ENCODE measurements around the gene PNPLA7.
A peak's percentile ranks its signal among the peaks of the same experiment; 100 is the strongest.
"Not testable (repeated sequence)": the region's sequence is repeated elsewhere in the genome, so short reads cannot be mapped to it uniquely, and the experiment has no call there.

PNPLA7 gene

GRCh38 chr9:137452761-137453642, 97.2 kb downstream of the PNPLA7 start:
- Histone ChIP-seq H3K9ac (ENCODE audit: low read length) (no peak overlapping the region), H3K4me2 (ENCODE audit: low read length, poor library complexity, severe bottlenecking) (no peak overlapping the region), H3K4me1 (ENCODE audit: control insufficient read depth, insufficient read depth, low read depth, low read length) (peaks cover 46% of the 10 kb centered on the region), H4K91ac (ENCODE audit: low read length) (no peak overlapping the region), H2BK120ac (ENCODE audit: low read depth, low read length) (no peak overlapping the region), H3K27me3 (ENCODE audit: control insufficient read depth in 1 of 2, insufficient read depth in 1 of 2, low read length in 2 of 2) (no peaks in the 10 kb centered on the region), H3K23ac (ENCODE audit: low read length in 2 of 2) (no peak overlapping the region), H2BK15ac (ENCODE audit: low read depth, poor library complexity, severe bottlenecking) (no peak overlapping the region), H2AFZ (ENCODE audit: low read depth, low read length) (no peak overlapping the region), H3K4ac (ENCODE audit: low read depth in 1 of 2, low read length in 2 of 2) (no peak overlapping the region), H3K36me3 (ENCODE audit: control insufficient read depth in 1 of 2, insufficient read depth in 2 of 2, low read depth in 1 of 2, low read length in 2 of 2) (peaks cover 31 to 79% of the 10 kb centered on the region in 2 experiments), H3K9me3 (ENCODE audit: control insufficient read depth, low read length) (no peaks in the 10 kb centered on the region), H3K14ac (ENCODE audit: low read length in 2 of 2) (no peak overlapping the region), H2BK12ac (ENCODE audit: low read length in 2 of 2) (no peak overlapping the region), H3K18ac (ENCODE audit: low read depth in 1 of 2, low read length in 2 of 2) (peak overlapping the region in 1 of 2 experiments; percentile 18), H3K79me1 (replicated peaks; ENCODE audit: low read length, poor library complexity, severe bottlenecking) (peaks cover 14% of the 10 kb centered on the region), H3K27ac (ENCODE audit: low read length, poor library complexity, severe bottlenecking) (no peak overlapping the region), H4K8ac (ENCODE audit: low read length) (no peak overlapping the region), H2BK5ac (ENCODE audit: low read depth, low read length, poor library complexity, severe bottlenecking) (no peak overlapping the region), H3K4me3 (ENCODE audit: insufficient read depth in 1 of 2, low read depth in 1 of 2, low read length in 2 of 2) (no peak overlapping the region), H2AK5ac (ENCODE audit: low read length, severe bottlenecking) (no peak overlapping the region)
- DNase-seq, result no peak
- 93% methylated on average over 43 of the region's 43 CpGs for WGBS

DNA sequence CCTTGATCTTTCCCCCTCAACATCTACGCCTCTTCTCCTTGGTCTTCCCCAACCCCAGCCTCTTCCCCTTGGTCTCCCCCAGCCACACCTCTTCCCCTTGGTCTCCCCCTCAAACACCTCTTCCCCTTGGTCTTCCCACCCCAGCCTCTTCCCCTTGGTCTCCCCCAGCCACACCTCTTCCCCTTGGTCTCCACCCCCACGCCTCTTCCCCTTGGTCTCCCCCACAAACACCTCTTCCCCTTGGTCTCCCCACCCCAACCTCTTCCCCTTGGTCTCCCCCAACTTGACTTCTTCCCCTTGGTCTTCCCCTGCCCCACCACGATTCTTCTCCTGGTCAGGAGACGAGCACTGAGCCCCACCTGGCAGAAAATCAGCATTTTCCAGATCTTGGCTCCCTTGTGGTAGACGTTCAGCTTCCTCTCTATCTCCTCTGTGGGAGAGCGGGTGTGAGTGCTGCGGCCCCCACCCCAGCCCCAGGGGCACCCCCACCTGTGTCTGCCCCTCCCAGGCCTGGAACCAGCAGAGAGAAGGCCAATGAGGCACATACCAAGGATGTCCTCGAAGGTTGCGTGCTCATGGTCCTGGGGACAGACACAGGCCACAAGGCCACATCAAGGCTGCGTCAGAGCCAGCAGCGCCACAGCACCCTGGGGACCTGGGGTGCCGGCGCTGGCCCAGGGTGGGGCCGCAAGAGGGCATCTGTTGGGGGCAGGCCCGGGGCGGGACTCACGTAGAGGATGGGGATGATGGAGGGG, 98.0 kb downstream of the PNPLA7 start:
- H3K4me1 ChIP-seq (ENCODE audit: control insufficient read depth, insufficient read depth, low read depth, low read length), result peaks cover 40% of the 10 kb centered on the region
- no peak overlapping the region for H3K4me2 ChIP-seq (ENCODE audit: low read length, poor library complexity, severe bottlenecking)
- H3K14ac ChIP-seq (ENCODE audit: low read length in 2 of 2), result no peak overlapping the region
- H3K79me1 ChIP-seq (replicated peaks; ENCODE audit: low read length, poor library complexity, severe bottlenecking), result peaks cover 11% of the 10 kb centered on the region
- no peak overlapping the region for H3K27ac ChIP-seq (ENCODE audit: low read length, poor library complexity, severe bottlenecking)
- H2AFZ ChIP-seq (ENCODE audit: low read depth, low read length), result no peak overlapping the region
- H3K4ac ChIP-seq (ENCODE audit: low read depth in 1 of 2, low read length in 2 of 2), result no peak overlapping the region
- no peaks in the 10 kb centered on the region for H3K9me3 ChIP-seq (ENCODE audit: control insufficient read depth, low read length)
- H3K4me3 ChIP-seq (ENCODE audit: insufficient read depth in 1 of 2, low read depth in 1 of 2, low read length in 2 of 2), result no peak overlapping the region
- no peak overlapping the region for H2BK12ac ChIP-seq (ENCODE audit: low read length in 2 of 2)
- no peak overlapping the region for H2BK120ac ChIP-seq (ENCODE audit: low read depth, low read length)
- H2BK5ac ChIP-seq (ENCODE audit: low read depth, low read length, poor library complexity, severe bottlenecking), result no peak overlapping the region
- no peak for DNase-seq
- no peak overlapping the region for H2AK5ac ChIP-seq (ENCODE audit: low read length, severe bottlenecking)
- H2BK15ac ChIP-seq (ENCODE audit: low read depth, poor library complexity, severe bottlenecking), result no peak overlapping the region
- H4K8ac ChIP-seq (ENCODE audit: low read length), result no peak overlapping the region
- no peak overlapping the region for H3K9ac ChIP-seq (ENCODE audit: low read length)
- no peak overlapping the region for H3K23ac ChIP-seq (ENCODE audit: low read length in 2 of 2)
- H3K18ac ChIP-seq (ENCODE audit: low read depth in 1 of 2, low read length in 2 of 2), result no peak overlapping the region
- WGBS, result 97% methylated on average over 17 of the region's 17 CpGs
- H3K27me3 ChIP-seq (ENCODE audit: control insufficient read depth in 1 of 2, insufficient read depth in 1 of 2, low read length in 2 of 2), result no peaks in the 10 kb centered on the region
- peaks cover 28 to 79% of the 10 kb centered on the region in 2 experiments for H3K36me3 ChIP-seq (ENCODE audit: control insufficient read depth in 1 of 2, insufficient read depth in 2 of 2, low read depth in 1 of 2, low read length in 2 of 2)
- no peak overlapping the region for H4K91ac ChIP-seq (ENCODE audit: low read length)

DNA sequence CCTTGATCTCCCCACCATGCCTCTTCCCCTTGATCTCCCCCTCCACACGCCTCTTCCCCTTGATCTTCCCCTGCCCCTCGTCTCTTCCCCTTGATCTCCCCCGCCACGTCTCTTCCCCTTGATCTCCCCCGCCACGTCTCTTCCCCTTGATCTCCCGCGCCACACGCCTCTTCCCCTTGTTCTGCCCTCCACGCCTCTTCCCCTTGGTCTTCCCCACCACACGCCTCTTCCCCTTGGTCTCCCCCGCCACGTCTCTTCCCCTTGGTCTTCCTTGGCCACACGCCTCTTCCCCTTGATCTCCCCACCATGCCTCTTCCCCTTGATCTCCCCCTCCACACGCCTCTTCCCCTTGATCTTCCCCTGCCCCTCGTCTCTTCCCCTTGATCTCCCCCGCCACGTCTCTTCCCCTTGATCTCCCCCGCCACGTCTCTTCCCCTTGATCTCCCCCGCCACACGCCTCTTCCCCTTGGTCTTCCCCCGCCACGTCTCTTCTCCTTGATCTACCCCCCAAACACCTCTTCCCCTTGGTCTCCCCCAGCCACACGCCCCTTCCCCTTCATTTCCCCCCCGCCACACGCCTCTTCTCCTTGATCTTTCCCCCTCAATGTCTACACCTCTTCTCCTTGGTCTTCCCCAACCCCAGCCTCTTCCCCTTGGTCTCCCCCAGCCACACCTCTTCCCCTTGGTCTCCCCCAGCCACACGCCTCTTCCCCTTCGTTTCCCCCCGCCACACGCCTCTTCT, 98.8 kb downstream of the PNPLA7 start:
- H4K91ac ChIP-seq (ENCODE audit: low read length); H2BK12ac ChIP-seq (ENCODE audit: low read length in 2 of 2): not testable (repeated sequence)
- peaks cover 11% of the 10 kb centered on the region for H3K79me1 ChIP-seq (replicated peaks; ENCODE audit: low read length, poor library complexity, severe bottlenecking)

More for the DNA sequence above, 98.8 kb downstream of the PNPLA7 start:
- WGBS, result 95% methylated on average over 16 of the region's 31 CpGs
- H2AFZ ChIP-seq (ENCODE audit: low read depth, low read length); H4K8ac ChIP-seq (ENCODE audit: low read length); H3K9me3 ChIP-seq (ENCODE audit: control insufficient read depth, low read length); H3K27me3 ChIP-seq (ENCODE audit: control insufficient read depth in 1 of 2, insufficient read depth in 1 of 2, low read length in 2 of 2); H3K4me3 ChIP-seq (ENCODE audit: insufficient read depth in 1 of 2, low read depth in 1 of 2, low read length in 2 of 2); H3K27ac ChIP-seq (ENCODE audit: low read length, poor library complexity, severe bottlenecking); H3K4ac ChIP-seq (ENCODE audit: low read depth in 1 of 2, low read length in 2 of 2); H3K4me2 ChIP-seq (ENCODE audit: low read length, poor library complexity, severe bottlenecking); DNase-seq; H2AK5ac ChIP-seq (ENCODE audit: low read length, severe bottlenecking); H3K9ac ChIP-seq (ENCODE audit: low read length); H3K23ac ChIP-seq (ENCODE audit: low read length in 2 of 2); H2BK15ac ChIP-seq (ENCODE audit: low read depth, poor library complexity, severe bottlenecking); H2BK120ac ChIP-seq (ENCODE audit: low read depth, low read length); H2BK5ac ChIP-seq (ENCODE audit: low read depth, low read length, poor library complexity, severe bottlenecking); H3K14ac ChIP-seq (ENCODE audit: low read length in 2 of 2); H3K18ac ChIP-seq (ENCODE audit: low read depth in 1 of 2, low read length in 2 of 2): not testable (repeated sequence)
- Histone ChIP-seq H3K36me3 (ENCODE audit: control insufficient read depth in 1 of 2, insufficient read depth in 2 of 2, low read depth in 1 of 2, low read length in 2 of 2) (peaks cover 21 to 78% of the 10 kb centered on the region in 2 experiments), H3K4me1 (ENCODE audit: control insufficient read depth, insufficient read depth, low read depth, low read length) (peaks cover 35% of the 10 kb centered on the region)

Data from mesenchymal stem cell (in vitro differentiated cells and primary cell).